ENCODE results near the gene GLI2.

GLI2 gene

GRCh38 chr2:120712180-120712681, 23.4 kb upstream of the GLI2 start:
- DNase-seq (ENCODE audit: low read depth in 4 of 4, low spot score in 1 of 4) = no peak

- DNase-seq (ENCODE audit: low read depth in 4 of 4, low spot score in 1 of 4) = no peak
Measured at GRCh38 chr2:120715353-120715752, 20.3 kb upstream of the GLI2 start.

GRCh38 chr2:120715941-120716340, 19.7 kb upstream of the GLI2 start:
- no peak for DNase-seq (ENCODE audit: low read depth in 4 of 4, low spot score in 1 of 4)

- DNase-seq (ENCODE audit: low read depth in 4 of 4, low spot score in 1 of 4) = no peak
Measured at GRCh38 chr2:120716641-120717585, 18.8 kb upstream of the GLI2 start.

GRCh38 chr2:120719491-120719890, 16.2 kb upstream of the GLI2 start:
- DNase-seq (ENCODE audit: low read depth in 4 of 4, low spot score in 1 of 4) = no peak

GRCh38 chr2:120720231-120720630, 15.4 kb upstream of the GLI2 start:
- DNase-seq (ENCODE audit: low read depth in 4 of 4, low spot score in 1 of 4) = no peak

- no peak for DNase-seq (ENCODE audit: low read depth in 4 of 4, low spot score in 1 of 4)
Measured at GRCh38 chr2:120720746-120721375, 14.8 kb upstream of the GLI2 start.

GRCh38 chr2:120722246-120722567, 13.5 kb upstream of the GLI2 start:
- DNase-seq (ENCODE audit: low read depth in 4 of 4, low spot score in 1 of 4) = no peak

GRCh38 chr2:120722568-120723421, 12.9 kb upstream of the GLI2 start:
- DNase-seq (ENCODE audit: low read depth in 4 of 4, low spot score in 1 of 4) = no peak

- no peak for DNase-seq (ENCODE audit: low read depth in 4 of 4, low spot score in 1 of 4)
Measured at GRCh38 chr2:120726245-120726644, 9.4 kb upstream of the GLI2 start.

- no peak for DNase-seq (ENCODE audit: low read depth in 4 of 4, low spot score in 1 of 4)
Measured at GRCh38 chr2:120729406-120730399, 6.0 kb upstream of the GLI2 start.

- no peak for DNase-seq (ENCODE audit: low read depth in 4 of 4, low spot score in 1 of 4)
Measured at GRCh38 chr2:120731175-120731574, 4.5 kb upstream of the GLI2 start.

- DNase-seq (ENCODE audit: low read depth in 4 of 4, low spot score in 1 of 4) = no peak
Measured at GRCh38 chr2:120732506-120733237, 3.0 kb upstream of the GLI2 start.

GRCh38 chr2:120733238-120733932, 2.3 kb upstream of the GLI2 start:
- DNase-seq (ENCODE audit: low read depth in 4 of 4, low spot score in 1 of 4) = no peak

GRCh38 chr2:120734930-120735651, 577 bp upstream of the GLI2 start:
- no peak for DNase-seq (ENCODE audit: low read depth in 4 of 4, low spot score in 1 of 4)

GRCh38 chr2:120736202-120736623, 545 bp downstream of the GLI2 start:
- no peak for DNase-seq (ENCODE audit: low read depth in 4 of 4, low spot score in 1 of 4)

- DNase-seq (ENCODE audit: low read depth in 4 of 4, low spot score in 1 of 4) = no peak
Measured at GRCh38 chr2:120736624-120737339, 1.1 kb downstream of the GLI2 start.

All from stimulated activated CD4-positive, alpha-beta T cell treated with anti-CD3 and anti-CD28 coated beads, Interleukin-1b, Interleukin-23, amount 100 ng/mL, for 24 hours (primary cell).